GM18517 (cell line): Measurements from ENCODE around the gene DRAP1.
A peak's percentile ranks its signal among the peaks of the same experiment; 100 is the strongest.
"Not testable (repeated sequence)": the region's sequence is repeated elsewhere in the genome, so short reads cannot be mapped to it uniquely, and the experiment has no call there.

ENCODE experiments used
- ATAC-seq: cut with Tn5 transposase; IDR thresholded peaks from one replicate; pipeline ENCODE4 v1.9.1; 2021; ENCODE audit warnings: mild to moderate bottlenecking, moderate library complexity; ENCODE audit not compliant: unreplicated experiment

Gene DRAP1

GRCh38 chr11:65886826-65887722, 32.2 kb upstream of the DRAP1 start:
- no peak for ATAC-seq

GRCh38 chr11:65887723-65888162, 31.5 kb upstream of the DRAP1 start:
- ATAC-seq, result no peak

- ATAC-seq, result peak; percentile 41
Observed at GRCh38 chr11:65888163-65888814, 30.9 kb upstream of the DRAP1 start, which contains the start of gene FIBP. Gene FIBP (minus strand): TSS chr11:65888471. CDS start chr11:65888418, 53 bp downstream.

- ATAC-seq, result peak; percentile 52
Observed at GRCh38 chr11:65890324-65891218, 28.7 kb upstream of the DRAP1 start, which contains the start of gene CCDC85B. Gene CCDC85B (plus strand): TSS chr11:65890673. CDS start chr11:65890784, 111 bp downstream.

GRCh38 chr11:65891219-65892136, 27.7 kb upstream of the DRAP1 start:
- no peak for ATAC-seq

- ATAC-seq, result not testable (repeated sequence)
Observed at GRCh38 chr11:65892137-65892540, 27.1 kb upstream of the DRAP1 start.

- no peak for ATAC-seq
Observed at GRCh38 chr11:65892661-65893317, 26.4 kb upstream of the DRAP1 start.

- ATAC-seq, result no peak
Observed at GRCh38 chr11:65894034-65894591, 25.1 kb upstream of the DRAP1 start.

- ATAC-seq, result no peak
Observed at GRCh38 chr11:65895482-65895981, 23.7 kb upstream of the DRAP1 start.

GRCh38 chr11:65896034-65896999, 22.9 kb upstream of the DRAP1 start:
- ATAC-seq, result no peak

- ATAC-seq, result no peak
Observed at GRCh38 chr11:65897020-65897471, 22.2 kb upstream of the DRAP1 start.

GRCh38 chr11:65898656-65899355, 20.4 kb upstream of the DRAP1 start:
- no peak for ATAC-seq

GRCh38 chr11:65899356-65900124, 19.7 kb upstream of the DRAP1 start:
- no peak for ATAC-seq

- peak; percentile 70 for ATAC-seq
Observed at GRCh38 chr11:65900125-65900898, 18.9 kb upstream of the DRAP1 start, which contains the start of gene FOSL1. Gene FOSL1 (minus strand): TSS chr11:65900388. CDS start chr11:65900339, 49 bp downstream.

GRCh38 chr11:65900899-65901180, 18.4 kb upstream of the DRAP1 start:
- ATAC-seq, result no peak
